Activated CD8-positive, alpha-beta memory T cell treated with anti-CD3 and anti-CD28 coated beads, Interleukin-2, amount 50 U/mL, for 24 hours (primary cell): Measurements from ENCODE around the gene ZNF3.
A peak's percentile ranks its signal among the peaks of the same experiment; 100 is the strongest.

Experiments used
- DNase-seq: peaks from one replicate; pipeline ENCODE4 v3.0.0-alpha.2; 2020; ENCODE audit errors: extremely low read depth

The ZNF3 gene

GRCh38 chr7:100053215-100053614 is 28.3 kb downstream of the ZNF3 start:
- no peak for DNase-seq

- DNase-seq, result no peak
Observed at GRCh38 chr7:100051611-100052010, 29.9 kb downstream of the ZNF3 start.

GRCh38 chr7:100049441-100050291 is 31.9 kb downstream of the ZNF3 start, which contains the start of gene ZSCAN21:
TSS of gene ZSCAN21 (plus strand) at chr7:100049774. CDS start at chr7:100057007, 7,233 bp downstream.
- peak; percentile 47 for DNase-seq

GRCh38 chr7:100048680-100049079 is 32.8 kb downstream of the ZNF3 start:
- DNase-seq, result no peak

- no peak for DNase-seq
Observed at GRCh38 chr7:100044718-100045117, 36.8 kb downstream of the ZNF3 start.

GRCh38 chr7:100040575-100040974 is 40.9 kb downstream of the ZNF3 start:
- DNase-seq, result no peak

GRCh38 chr7:100038326-100038725 is 43.2 kb downstream of the ZNF3 start:
- no peak for DNase-seq

GRCh38 chr7:100035876-100036275 is 45.6 kb downstream of the ZNF3 start:
- DNase-seq, result no peak

- DNase-seq, result no peak
Observed at GRCh38 chr7:100034871-100035510, 46.5 kb downstream of the ZNF3 start.

- no peak for DNase-seq
Observed at GRCh38 chr7:100033526-100033925, 48.0 kb downstream of the ZNF3 start.

- DNase-seq, result no peak
Observed at GRCh38 chr7:100029596-100029995, 51.9 kb downstream of the ZNF3 start.

GRCh38 chr7:100027197-100027596 is 54.3 kb downstream of the ZNF3 start:
- DNase-seq, result no peak

GRCh38 chr7:100024020-100024619 is 57.4 kb downstream of the ZNF3 start:
- no peak for DNase-seq

GRCh38 chr7:100023526-100023925 is 58.0 kb downstream of the ZNF3 start:
- no peak for DNase-seq

GRCh38 chr7:100022621-100023020 is 58.9 kb downstream of the ZNF3 start:
- DNase-seq, result no peak

- no peak for DNase-seq
Observed at GRCh38 chr7:100021297-100021696, 60.2 kb downstream of the ZNF3 start.
